ENCODE measurements around the gene SMAD7. TPM values are rescaled to one million over a fixed set of nuclear protein-coding genes. Genes with fewer than 3 reads are reported as not detected.

SMAD7 gene
- total RNA-seq, 4 donors from 2014 or later = 19.4 to 77.6 (median 30.0) TPM

- TF ChIP-seq CTCF (IDR thresholded peaks at IDR 0.05; ENCODE audit: low read depth) = no peak
Measured at GRCh38 chr18:48990481-48991318, 39.9 kb upstream of the SMAD7 start.

- TF ChIP-seq CTCF (IDR thresholded peaks at IDR 0.05; ENCODE audit: low read depth) = no peak
Measured at GRCh38 chr18:48989304-48990303, 38.8 kb upstream of the SMAD7 start.

GRCh38 chr18:48988508-48989303 lies 37.9 kb upstream of the SMAD7 start:
- TF ChIP-seq CTCF (IDR thresholded peaks at IDR 0.05; ENCODE audit: low read depth) = no peak

- TF ChIP-seq CTCF (IDR thresholded peaks at IDR 0.05; ENCODE audit: low read depth) = no peak
Measured at GRCh38 chr18:48987821-48988220, 37.1 kb upstream of the SMAD7 start.

GRCh38 chr18:48986851-48987761 lies 36.3 kb upstream of the SMAD7 start:
- no peak for TF ChIP-seq CTCF (IDR thresholded peaks at IDR 0.05; ENCODE audit: low read depth)

GRCh38 chr18:48985161-48985560 lies 34.4 kb upstream of the SMAD7 start:
- TF ChIP-seq CTCF (IDR thresholded peaks at IDR 0.05; ENCODE audit: low read depth) = no peak

Data from subcutaneous adipose tissue (tissue), 4 donors.